IPS-18c (cell line): ENCODE results near the gene TENM3.
A peak's percentile ranks its signal among the peaks of the same experiment; 100 is the strongest.

Experiments used
- H3K4me3 ChIP-seq: 2 replicates; pipeline ENCODE4 v1.7.0; 2013; ENCODE audit warnings: low read depth, mild to moderate bottlenecking, low read length, moderate library complexity; ENCODE audit not compliant: insufficient read depth
- H3K9me3 ChIP-seq: one replicate; pipeline ENCODE4 v1.6.1; 2013; ENCODE audit warnings: mild to moderate bottlenecking, low read length, moderate library complexity; ENCODE audit not compliant: control insufficient read depth, insufficient read depth

The TENM3 gene

DNA sequence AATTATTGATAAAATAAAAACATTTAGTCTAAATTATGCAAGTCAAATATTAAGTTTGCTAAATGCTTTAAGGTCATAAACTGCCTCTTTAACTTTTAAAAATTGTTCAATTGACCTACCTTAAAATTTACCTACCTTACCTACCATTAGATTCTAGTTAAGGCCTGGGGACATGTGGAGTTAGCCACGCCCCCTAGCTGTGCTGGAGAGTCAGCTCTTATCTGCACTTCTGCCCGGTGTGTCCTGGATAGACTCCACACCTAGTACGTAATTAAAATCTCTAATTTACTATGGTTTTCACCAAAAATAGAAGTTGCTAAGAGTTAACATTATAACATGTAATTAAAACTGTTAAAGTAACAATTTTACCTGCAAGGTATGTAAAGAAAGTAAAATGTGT lies 22.7 kb downstream of the TENM3 start:
- Histone ChIP-seq H3K9me3 (peaks cover 4% of the 10 kb centered on the region), H3K4me3 (no peak overlapping the region)

DNA sequence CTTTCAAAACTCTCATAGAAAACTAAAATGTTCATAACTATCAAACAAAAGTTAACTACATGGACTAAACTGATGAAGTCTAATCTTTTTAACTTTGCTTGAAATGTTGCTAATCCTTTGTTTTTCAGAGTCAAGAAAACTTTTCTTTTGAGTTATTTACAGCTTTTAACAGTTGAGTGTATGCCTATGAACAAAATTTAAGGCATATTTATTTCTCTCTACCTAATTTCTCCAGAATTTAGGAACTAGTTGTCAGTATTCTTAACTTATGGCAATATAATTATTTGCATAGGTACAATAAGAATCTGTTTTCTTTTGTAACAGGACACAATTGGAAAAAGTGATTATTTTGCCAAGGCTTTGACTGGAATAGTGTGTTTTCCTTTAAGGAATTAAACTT lies 23.8 kb downstream of the TENM3 start:
- Histone ChIP-seq H3K9me3 (peaks cover 4% of the 10 kb centered on the region), H3K4me3 (no peak overlapping the region)

GRCh38 chr4:182268966-182269365 lies 25.8 kb downstream of the TENM3 start:
- H3K9me3 ChIP-seq, result peaks cover 4% of the 10 kb centered on the region
- H3K4me3 ChIP-seq, result no peak overlapping the region

DNA sequence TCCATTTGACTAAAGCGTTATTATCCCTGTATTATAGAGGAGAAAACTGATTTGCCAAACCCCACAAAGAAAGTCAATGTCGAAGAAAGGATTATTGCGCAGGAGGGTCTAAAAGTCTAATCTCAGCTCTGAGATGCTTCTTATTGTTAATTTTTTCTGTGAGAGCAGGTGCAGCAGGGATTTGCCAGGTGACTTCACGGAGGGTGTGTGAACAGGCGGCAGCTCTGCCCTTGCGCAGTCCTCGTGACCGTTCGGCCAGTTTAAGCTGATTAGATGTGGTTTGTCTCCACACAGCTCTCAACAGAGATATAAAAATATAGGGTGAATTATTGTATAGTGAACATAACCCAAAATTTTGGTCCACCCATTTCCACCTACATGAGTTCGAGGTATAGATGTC lies 28.5 kb downstream of the TENM3 start:
- no peak overlapping the region for H3K4me3 ChIP-seq
- peaks cover 4% of the 10 kb centered on the region for H3K9me3 ChIP-seq

GRCh38 chr4:182272151-182272550 lies 28.9 kb downstream of the TENM3 start:
- Histone ChIP-seq H3K9me3 (peaks cover 4% of the 10 kb centered on the region), H3K4me3 (no peak overlapping the region)

DNA sequence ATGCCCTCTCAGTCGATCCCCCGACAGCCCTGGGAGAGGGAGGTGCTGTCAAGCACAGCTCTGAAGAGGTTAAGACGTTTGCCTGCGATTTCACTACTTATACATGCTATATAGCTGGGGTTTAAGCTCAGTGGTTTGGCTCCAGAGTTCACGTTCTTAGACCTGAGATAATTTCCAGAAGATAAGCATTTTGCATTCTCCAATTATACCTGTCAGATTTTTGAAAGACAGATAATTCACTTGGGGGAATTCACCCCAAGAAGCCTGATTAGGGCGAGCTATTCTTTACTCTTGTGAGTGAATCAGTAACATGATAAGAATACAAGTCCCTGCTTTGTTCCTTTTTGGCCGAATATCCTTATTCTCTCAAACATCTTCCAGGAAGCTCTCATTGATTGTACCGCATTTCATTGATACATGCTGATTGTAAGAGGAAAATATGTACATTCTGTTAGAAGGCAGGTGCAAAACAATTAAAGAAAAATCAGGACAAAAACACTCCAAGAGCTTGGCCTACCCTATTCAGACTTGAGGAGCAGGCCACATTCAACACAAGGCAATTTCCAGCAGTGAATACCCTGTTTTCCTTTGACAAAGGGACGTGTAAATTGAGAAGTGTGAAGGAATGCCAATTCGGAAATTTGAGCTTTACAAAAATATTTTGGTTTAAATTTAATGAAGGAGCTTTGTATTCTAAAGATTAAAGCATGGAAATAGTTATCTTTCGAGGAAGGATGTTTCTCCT lies 30.2 kb downstream of the TENM3 start:
- H3K9me3 ChIP-seq, result peaks cover 4% of the 10 kb centered on the region
- H3K4me3 ChIP-seq, result no peak overlapping the region

- H3K4me3 ChIP-seq, result no peak overlapping the region
- H3K9me3 ChIP-seq, result no peaks in the 10 kb centered on the region
Observed at GRCh38 chr4:182276210-182277109, 33.3 kb downstream of the TENM3 start.

DNA sequence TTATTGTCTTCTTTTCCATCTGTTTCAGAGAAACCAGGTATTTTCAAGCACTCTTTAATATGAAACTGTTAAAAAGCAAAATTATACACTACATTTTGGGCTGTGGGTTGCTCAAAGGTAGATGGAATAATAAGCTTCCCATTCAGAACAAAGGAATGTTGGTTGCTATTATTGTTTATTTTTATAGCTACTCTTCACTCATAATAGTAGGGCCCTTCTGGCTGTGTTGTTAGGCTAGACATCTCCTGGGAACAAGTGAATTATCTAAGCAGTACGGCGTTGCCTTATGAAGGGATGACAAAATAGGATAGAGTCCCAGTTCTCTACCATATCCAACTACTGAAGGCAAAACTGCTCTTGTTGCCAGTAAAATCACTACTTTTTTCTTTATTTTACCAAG lies 34.2 kb downstream of the TENM3 start:
- no peaks in the 10 kb centered on the region for H3K9me3 ChIP-seq
- no peak overlapping the region for H3K4me3 ChIP-seq

GRCh38 chr4:182278729-182279128 lies 35.5 kb downstream of the TENM3 start:
- Histone ChIP-seq H3K4me3 (no peak overlapping the region), H3K9me3 (no peaks in the 10 kb centered on the region)

DNA sequence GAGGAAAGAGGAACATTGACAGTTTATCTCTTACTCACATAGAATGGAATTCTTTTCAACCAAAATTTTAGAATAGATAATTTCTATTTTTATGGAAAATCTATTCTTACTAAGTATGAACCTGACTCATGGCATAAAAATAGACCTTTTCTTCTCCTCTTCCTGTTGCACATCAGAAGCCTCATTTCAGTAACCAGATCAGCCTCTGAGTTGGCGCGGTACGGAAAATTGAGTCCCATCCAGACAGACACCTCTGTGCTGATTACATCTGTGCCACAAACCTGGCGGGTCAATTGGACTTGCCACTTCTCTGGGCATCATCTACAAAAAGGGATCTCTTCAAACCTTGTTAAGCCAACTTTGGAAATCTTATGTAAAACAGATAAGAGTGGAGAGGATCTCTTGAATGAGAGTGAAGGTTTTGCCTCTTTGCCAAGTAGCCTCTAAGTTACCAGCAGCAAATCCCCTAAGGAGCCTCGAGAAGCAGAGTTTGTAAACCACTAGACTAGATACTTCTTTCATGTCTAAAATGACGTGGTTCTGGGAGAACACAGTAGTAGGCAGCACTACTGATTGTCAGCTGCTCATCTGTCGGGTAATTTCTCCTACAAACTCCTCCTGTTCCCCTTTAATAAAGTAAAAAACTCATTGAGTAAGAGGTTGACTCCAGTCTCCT lies 37.4 kb downstream of the TENM3 start:
- Histone ChIP-seq H3K4me3 (no peak overlapping the region), H3K9me3 (no peaks in the 10 kb centered on the region)

DNA sequence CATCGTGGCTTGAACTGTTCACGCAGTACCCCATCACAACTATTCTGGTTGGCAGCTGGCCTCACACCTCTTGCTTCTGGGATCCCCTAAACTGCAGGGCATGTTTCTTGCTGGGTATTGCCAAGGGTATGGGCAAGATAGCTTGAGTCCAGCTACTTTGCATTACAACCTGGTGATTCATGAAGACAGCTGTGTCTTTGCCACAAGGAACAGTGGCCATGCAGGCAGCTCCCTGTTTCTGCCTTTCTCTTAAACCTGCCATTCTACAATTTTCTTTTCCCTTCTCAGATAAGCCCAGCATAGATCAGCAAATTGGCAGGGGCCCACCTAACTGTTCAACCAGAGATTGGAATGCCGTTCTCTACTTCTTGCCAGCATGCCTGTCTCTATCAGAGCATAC lies 42.8 kb downstream of the TENM3 start:
- Histone ChIP-seq H3K9me3 (no peaks in the 10 kb centered on the region), H3K4me3 (no peak overlapping the region)

GRCh38 chr4:182286931-182287330 lies 43.7 kb downstream of the TENM3 start:
- Histone ChIP-seq H3K9me3 (no peaks in the 10 kb centered on the region), H3K4me3 (no peak overlapping the region)

GRCh38 chr4:182288534-182288933 lies 45.3 kb downstream of the TENM3 start:
- no peaks in the 10 kb centered on the region for H3K9me3 ChIP-seq

GRCh38 chr4:182289809-182290208 lies 46.6 kb downstream of the TENM3 start:
- Histone ChIP-seq H3K9me3 (no peaks in the 10 kb centered on the region), H3K4me3 (no peak overlapping the region)

More at GRCh38 chr4:182288534-182288933, 45.3 kb downstream of the TENM3 start:
- no peak overlapping the region for H3K4me3 ChIP-seq

DNA sequence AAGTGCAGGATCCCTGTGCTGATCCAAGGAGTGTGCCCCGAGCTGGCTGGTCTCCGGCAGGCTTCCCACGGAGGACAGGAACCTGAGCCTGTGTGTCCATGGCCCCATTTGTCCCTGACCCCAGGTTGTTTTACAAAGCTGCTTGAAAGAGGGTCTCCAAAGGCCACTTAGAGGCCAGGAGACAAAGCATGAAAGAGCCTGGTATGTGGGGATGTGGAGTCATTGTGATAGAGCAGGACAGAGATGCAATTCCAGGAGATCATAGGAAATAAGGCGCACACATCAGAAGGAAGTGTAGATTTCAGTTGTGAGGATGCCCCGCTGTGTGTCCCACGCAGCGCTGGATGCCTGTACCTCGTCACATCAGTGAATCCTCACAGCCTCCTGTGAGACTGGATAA lies 48.0 kb downstream of the TENM3 start:
- H3K4me3 ChIP-seq, result no peak overlapping the region
- H3K9me3 ChIP-seq, result no peaks in the 10 kb centered on the region

GRCh38 chr4:182291597-182292270 lies 48.5 kb downstream of the TENM3 start:
- Histone ChIP-seq H3K9me3 (no peaks in the 10 kb centered on the region), H3K4me3 (no peak overlapping the region)

GRCh38 chr4:182292612-182293011 lies 49.4 kb downstream of the TENM3 start:
- Histone ChIP-seq H3K4me3 (peak overlapping the region; percentile 15; the same call in 1 of the 2 replicates), H3K9me3 (no peaks in the 10 kb centered on the region)
